SK-N-SH treated with all-trans-retinoic acid at 6 μM for 48 hours (cell line): ENCODE data around the gene SEC62.

ENCODE experiments used
- ATAC-seq: fragments of 200-7000 bp; cut with Tn5 transposase; 3 replicates; pipeline ENCODE4 v1.9.1; 2020; ENCODE audit warnings: mild to moderate bottlenecking, moderate library complexity
- ARNTL ChIP-seq: fragments of 450-650 bp; formaldehyde crosslinking; IDR thresholded peaks from 2 replicates; pipeline ENCODE4 v1.5.0; 2020; ENCODE audit warnings: low read depth, mild to moderate bottlenecking, moderate library complexity, borderline replicate concordance
- BACH2 ChIP-seq: fragments of 250-450 bp; sonication (Bioruptor Pico); IDR thresholded peaks from 2 replicates; pipeline ENCODE4 v1.9.0; 2021; ENCODE audit warnings: mild to moderate bottlenecking, borderline replicate concordance
- CREB5 ChIP-seq: fragments of 250-450 bp; sonication (Bioruptor Pico); IDR thresholded peaks from 2 replicates; pipeline ENCODE4 v1.5.1; 2020; ENCODE audit warnings: low read depth, mild to moderate bottlenecking, moderate library complexity
- ESRRG ChIP-seq: fragments of 250-450 bp; sonication (Bioruptor Pico); IDR thresholded peaks from 2 replicates; pipeline ENCODE4 v1.6.1; 2021; ENCODE audit warnings: mild to moderate bottlenecking
- GLIS3 ChIP-seq: fragments of 250-450 bp; sonication (Bioruptor Pico); IDR thresholded peaks from 2 replicates; pipeline ENCODE4 v1.5.0; 2020; ENCODE audit warnings: mild to moderate bottlenecking, moderate library complexity
- ISL1 ChIP-seq: fragments of 250-450 bp; sonication (Bioruptor Pico); IDR thresholded peaks from 2 replicates; pipeline ENCODE4 v2.1.2; 2022; ENCODE audit warnings: mild to moderate bottlenecking, moderate library complexity
- OSR1 ChIP-seq: fragments of 250-450 bp; sonication (Bioruptor Pico); IDR thresholded peaks from 2 replicates; pipeline ENCODE4 v1.8.0; 2022; ENCODE audit warnings: moderate library complexity, mild to moderate bottlenecking, inconsistent platforms
- PATZ1 ChIP-seq: fragments of 250-450 bp; sonication (Bioruptor Pico); IDR thresholded peaks from 2 replicates; pipeline ENCODE4 v1.8.0; 2020; ENCODE audit warnings: mild to moderate bottlenecking, moderate library complexity, borderline replicate concordance
- POU6F1 ChIP-seq: fragments of 250-450 bp; sonication (Bioruptor Pico); IDR thresholded peaks from 2 replicates; pipeline ENCODE4 v1.8.0; 2021; ENCODE audit warnings: low read depth, mild to moderate bottlenecking, moderate library complexity, borderline replicate concordance
- PPARA ChIP-seq: fragments of 250-450 bp; sonication (Bioruptor Pico); IDR thresholded peaks from 2 replicates; pipeline ENCODE4 v1.5.0; 2020; ENCODE audit warnings: mild to moderate bottlenecking, borderline replicate concordance
- RARB ChIP-seq: fragments of 250-450 bp; sonication (Bioruptor Pico); IDR thresholded peaks from 2 replicates; pipeline ENCODE4 v1.8.0; 2021; ENCODE audit warnings: mild to moderate bottlenecking, moderate library complexity
- SNAI2 ChIP-seq: fragments of 250-450 bp; sonication (Bioruptor Pico); IDR thresholded peaks from 2 replicates; pipeline ENCODE4 v1.5.0; 2020; ENCODE audit warnings: mild to moderate bottlenecking, moderate library complexity
- TCF4 ChIP-seq: fragments of 250-450 bp; sonication (Bioruptor Pico); IDR thresholded peaks from 2 replicates; pipeline ENCODE4 v1.8.0; 2021; ENCODE audit warnings: mild to moderate bottlenecking, moderate library complexity, borderline replicate concordance
- TOX ChIP-seq: fragments of 250-450 bp; sonication (Bioruptor Pico); IDR thresholded peaks from 2 replicates; pipeline ENCODE4 v1.8.0; 2021; ENCODE audit warnings: mild to moderate bottlenecking, moderate library complexity, borderline replicate concordance
- ZC3H10 ChIP-seq: fragments of 250-450 bp; sonication (Bioruptor Pico); IDR thresholded peaks from 2 replicates; pipeline ENCODE4 v1.5.1; 2021; ENCODE audit warnings: mild to moderate bottlenecking, moderate library complexity
- ZFP3 ChIP-seq: fragments of 250-450 bp; sonication (Bioruptor Pico); IDR thresholded peaks from 2 replicates; pipeline ENCODE4 v1.5.0; 2020; ENCODE audit warnings: mild to moderate bottlenecking, moderate library complexity
- ZFP30 ChIP-seq: fragments of 450-650 bp; formaldehyde crosslinking; IDR thresholded peaks from 2 replicates; pipeline ENCODE4 v1.5.0; 2022; ENCODE audit warnings: mild to moderate bottlenecking, moderate library complexity
- ZNF565 ChIP-seq: fragments of 450-650 bp; formaldehyde crosslinking; conservative IDR thresholded peaks from 2 replicates; pipeline ENCODE4 v1.5.0; 2020; ENCODE audit warnings: low read depth, mild to moderate bottlenecking, moderate library complexity
- ZNF8 ChIP-seq: fragments of 450-650 bp; formaldehyde crosslinking; IDR thresholded peaks from 2 replicates; pipeline ENCODE4 v1.5.0; 2020; ENCODE audit warnings: mild to moderate bottlenecking, moderate library complexity
- TF ChIP-seq, protein P1 (sequence below): fragments of 250-450 bp; sonication (Bioruptor Pico); IDR thresholded peaks from 2 replicates; pipeline ENCODE4 v1.5.1; 2021; ENCODE audit warnings: mild to moderate bottlenecking, moderate library complexity

SEC62 gene

GRCh38 chr3:169996063-169996462 is 29.5 kb downstream of the SEC62 start:
- TF ChIP-seq RARB (CRISPR knock-in tag) (no peak), BACH2 (no peak), ESRRG (CRISPR knock-in tag) (no peak), PPARA (CRISPR knock-in tag) (no peak), CREB5 (CRISPR knock-in tag) (no peak), ARNTL (CRISPR knock-in tag) (no peak), OSR1 (no peak), GLIS3 (no peak), ZC3H10 (CRISPR knock-in tag) (no peak)
- ATAC-seq, result no peak

- ATAC-seq, result no peak
- TF ChIP-seq, protein P1, sequence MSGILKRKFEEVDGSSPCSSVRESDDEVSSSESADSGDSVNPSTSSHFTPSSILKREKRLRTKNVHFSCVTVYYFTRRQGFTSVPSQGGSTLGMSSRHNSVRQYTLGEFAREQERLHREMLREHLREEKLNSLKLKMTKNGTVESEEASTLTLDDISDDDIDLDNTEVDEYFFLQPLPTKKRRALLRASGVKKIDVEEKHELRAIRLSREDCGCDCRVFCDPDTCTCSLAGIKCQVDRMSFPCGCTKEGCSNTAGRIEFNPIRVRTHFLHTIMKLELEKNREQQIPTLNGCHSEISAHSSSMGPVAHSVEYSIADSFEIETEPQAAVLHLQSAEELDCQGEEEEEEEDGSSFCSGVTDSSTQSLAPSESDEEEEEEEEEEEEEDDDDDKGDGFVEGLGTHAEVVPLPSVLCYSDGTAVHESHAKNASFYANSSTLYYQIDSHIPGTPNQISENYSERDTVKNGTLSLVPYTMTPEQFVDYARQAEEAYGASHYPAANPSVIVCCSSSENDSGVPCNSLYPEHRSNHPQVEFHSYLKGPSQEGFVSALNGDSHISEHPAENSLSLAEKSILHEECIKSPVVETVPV (CRISPR knock-in tag), result no peak
- no peak for TF ChIP-seq ZFP3 (CRISPR knock-in tag)
- TF ChIP-seq PATZ1 (CRISPR knock-in tag), result no peak
- no peak for TF ChIP-seq GLIS3
- no peak for TF ChIP-seq ZNF565
- no peak for TF ChIP-seq RARB (CRISPR knock-in tag)
- TF ChIP-seq POU6F1 (CRISPR knock-in tag), result no peak
- TF ChIP-seq SNAI2 (CRISPR knock-in tag), result no peak
- TF ChIP-seq CREB5 (CRISPR knock-in tag), result no peak
- no peak for TF ChIP-seq TCF4
- TF ChIP-seq ZFP30 (CRISPR knock-in tag), result no peak
- no peak for TF ChIP-seq ZNF8 (CRISPR knock-in tag)
- TF ChIP-seq PPARA (CRISPR knock-in tag), result no peak
- TF ChIP-seq ZC3H10 (CRISPR knock-in tag), result no peak
These were observed 32.1 kb downstream of the SEC62 start for GRCh38 chr3:169998668-169999131.

DNA sequence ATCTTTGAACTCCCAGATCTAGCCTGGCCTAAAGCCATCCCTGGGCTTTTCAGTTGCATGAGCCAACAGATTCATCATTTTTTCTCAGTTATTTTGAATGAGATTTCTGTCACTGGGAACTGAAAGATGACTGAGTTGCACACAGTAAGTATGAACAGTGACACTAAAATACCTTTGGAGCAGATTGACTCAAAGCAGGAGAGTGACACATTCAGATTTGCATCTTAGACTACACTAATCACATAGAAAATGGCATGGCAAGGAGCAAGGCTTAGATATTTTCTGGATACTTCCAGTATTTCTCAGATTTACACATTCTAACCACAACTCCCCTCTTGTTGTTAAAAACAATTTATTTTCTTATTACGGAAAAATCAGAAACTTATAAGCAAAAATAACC is 32.8 kb downstream of the SEC62 start:
- TF ChIP-seq GLIS3 (no peak), PPARA (CRISPR knock-in tag) (no peak), SNAI2 (CRISPR knock-in tag) (no peak), ISL1 (CRISPR knock-in tag) (no peak), BACH2 (no peak), CREB5 (CRISPR knock-in tag) (no peak), ZNF565 (no peak), TOX (CRISPR knock-in tag) (no peak), ARNTL (CRISPR knock-in tag) (no peak), ZC3H10 (CRISPR knock-in tag) (no peak), POU6F1 (CRISPR knock-in tag) (no peak), ZNF8 (CRISPR knock-in tag) (no peak)
- TF ChIP-seq, protein P1 (CRISPR knock-in tag), result no peak
- TF ChIP-seq, all 23 proteins: peak for 0
- no peak for ATAC-seq
